Fibroblast of the aortic adventitia (primary cell): ENCODE results near the gene CCER1. TPM values are rescaled to one million over a fixed set of nuclear protein-coding genes. Genes with fewer than 3 reads are reported as not detected.
A peak's percentile ranks its signal among the peaks of the same experiment; 100 is the strongest.

ENCODE experiments used
- DNase-seq: peaks from one replicate; pipeline ENCODE4 v3.0.0-alpha.2; 2010; ENCODE audit warnings: low read depth
- H3K4me3 ChIP-seq: 2 replicates; pipeline ENCODE4 v1.5.1; 2011; ENCODE audit warnings: low read depth, mild to moderate bottlenecking, control low read depth, low read length, moderate library complexity
- total RNA-seq: library from RNA; depleted of rRNA; stranded (reverse); fragments of >200 nt; gene quantifications from 2 replicates; pipeline ENCODE4 v1.2.3, GENCODE V29; 2012; ENCODE audit warnings: low replicate concordance
- TF ChIP-seq, protein P1 (sequence below): IDR thresholded peaks from 2 replicates; pipeline ENCODE4 v1.5.1; 2011; ENCODE audit warnings: mild to moderate bottlenecking, low read length, control low read depth, inconsistent platforms; ENCODE audit not compliant: insufficient read depth

Gene CCER1, protein sequence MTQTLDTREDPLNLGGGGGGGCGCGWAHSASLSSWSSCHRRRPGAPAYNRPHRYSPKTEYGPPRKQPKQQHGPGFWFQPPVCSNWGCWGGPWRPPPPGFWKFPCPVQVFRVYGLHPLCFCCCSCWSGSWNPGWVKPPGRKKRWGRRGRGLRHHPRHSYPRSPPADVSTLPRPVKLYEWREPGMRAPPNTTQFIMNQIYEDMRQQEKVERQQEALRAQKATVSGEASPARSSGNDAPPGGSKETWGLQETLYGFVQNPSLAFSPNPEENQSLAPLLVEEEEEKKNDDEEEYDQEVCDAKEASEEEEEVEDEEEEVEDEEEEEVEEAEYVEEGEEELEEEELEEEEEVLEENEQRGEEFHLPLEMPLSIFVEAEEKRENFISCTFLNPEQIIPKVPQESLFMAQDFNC
- not detected in 2 replicates for total RNA-seq

DNA sequence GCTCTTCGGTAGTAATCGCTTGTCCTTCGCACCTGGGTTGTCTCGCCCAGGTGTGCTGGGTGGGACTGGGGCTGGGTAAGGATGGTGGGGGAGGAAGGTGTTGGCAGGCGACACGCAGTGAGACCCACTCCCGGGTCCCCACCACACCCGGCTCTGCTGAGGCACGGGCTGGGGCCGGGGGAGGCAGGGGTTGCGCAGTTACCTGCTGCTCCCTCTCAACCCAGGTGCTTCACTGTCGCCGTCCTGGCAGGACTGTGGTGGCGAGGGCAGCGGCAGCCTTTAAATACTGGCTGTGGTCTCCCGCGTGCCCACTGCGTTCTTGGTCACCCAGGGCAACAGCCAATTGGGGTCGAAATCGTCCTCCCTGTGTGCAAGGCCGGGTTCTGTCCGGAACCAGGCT lies at the start of gene CCER1:
CCER1 (minus strand) TSS at position 256 of the 400 bp plus-strand sequence. CDS start 434 bp downstream, outside the sequence.
- no peak within 1 kb of the TSS for H3K4me3 ChIP-seq
- no peak for DNase-seq
- TF ChIP-seq, protein P1, sequence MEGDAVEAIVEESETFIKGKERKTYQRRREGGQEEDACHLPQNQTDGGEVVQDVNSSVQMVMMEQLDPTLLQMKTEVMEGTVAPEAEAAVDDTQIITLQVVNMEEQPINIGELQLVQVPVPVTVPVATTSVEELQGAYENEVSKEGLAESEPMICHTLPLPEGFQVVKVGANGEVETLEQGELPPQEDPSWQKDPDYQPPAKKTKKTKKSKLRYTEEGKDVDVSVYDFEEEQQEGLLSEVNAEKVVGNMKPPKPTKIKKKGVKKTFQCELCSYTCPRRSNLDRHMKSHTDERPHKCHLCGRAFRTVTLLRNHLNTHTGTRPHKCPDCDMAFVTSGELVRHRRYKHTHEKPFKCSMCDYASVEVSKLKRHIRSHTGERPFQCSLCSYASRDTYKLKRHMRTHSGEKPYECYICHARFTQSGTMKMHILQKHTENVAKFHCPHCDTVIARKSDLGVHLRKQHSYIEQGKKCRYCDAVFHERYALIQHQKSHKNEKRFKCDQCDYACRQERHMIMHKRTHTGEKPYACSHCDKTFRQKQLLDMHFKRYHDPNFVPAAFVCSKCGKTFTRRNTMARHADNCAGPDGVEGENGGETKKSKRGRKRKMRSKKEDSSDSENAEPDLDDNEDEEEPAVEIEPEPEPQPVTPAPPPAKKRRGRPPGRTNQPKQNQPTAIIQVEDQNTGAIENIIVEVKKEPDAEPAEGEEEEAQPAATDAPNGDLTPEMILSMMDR = no peak

DNA sequence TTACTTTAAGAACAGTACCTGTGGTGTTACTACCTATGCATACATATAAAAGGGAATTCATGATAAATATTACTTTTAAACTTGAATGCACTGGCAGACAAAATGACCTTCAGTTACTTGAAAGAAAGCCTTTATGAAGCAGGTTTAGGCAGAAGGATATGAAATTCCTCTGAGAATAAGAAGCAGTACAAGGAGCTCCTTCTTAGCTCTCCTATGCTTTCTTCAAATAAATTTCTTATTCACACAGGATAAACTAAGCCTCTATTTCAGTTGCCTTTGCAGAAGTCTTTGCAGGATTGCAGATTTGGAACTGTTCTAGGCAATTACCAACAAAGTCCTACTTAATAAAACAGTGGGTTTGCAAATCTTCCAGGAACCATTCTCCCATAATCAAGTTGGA lies 48.8 kb upstream of the CCER1 start:
- no peak for DNase-seq
- no peak overlapping the region for H3K4me3 ChIP-seq
- TF ChIP-seq, protein P1 = no peak

DNA sequence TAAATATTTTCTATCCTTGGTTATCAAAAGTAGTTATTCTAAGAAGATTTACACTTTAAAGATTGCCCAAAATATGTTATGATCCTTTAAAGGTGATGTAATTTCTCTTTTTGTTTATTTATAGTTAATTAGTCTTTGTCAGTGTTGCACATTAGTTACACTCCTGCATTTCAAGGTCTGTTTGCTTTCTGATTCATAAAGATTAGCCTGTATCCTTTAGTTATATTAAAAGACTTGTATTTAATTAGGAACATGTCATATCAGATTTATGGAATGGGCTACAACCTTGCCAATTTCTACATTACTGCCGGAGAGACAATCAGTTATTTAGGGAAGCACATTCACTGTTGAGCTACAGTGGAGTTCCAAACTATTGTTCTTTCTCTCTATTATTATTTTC lies 46.3 kb upstream of the CCER1 start:
- no peak overlapping the region for H3K4me3 ChIP-seq
- no peak for DNase-seq
- TF ChIP-seq, protein P1 = no peak

DNA sequence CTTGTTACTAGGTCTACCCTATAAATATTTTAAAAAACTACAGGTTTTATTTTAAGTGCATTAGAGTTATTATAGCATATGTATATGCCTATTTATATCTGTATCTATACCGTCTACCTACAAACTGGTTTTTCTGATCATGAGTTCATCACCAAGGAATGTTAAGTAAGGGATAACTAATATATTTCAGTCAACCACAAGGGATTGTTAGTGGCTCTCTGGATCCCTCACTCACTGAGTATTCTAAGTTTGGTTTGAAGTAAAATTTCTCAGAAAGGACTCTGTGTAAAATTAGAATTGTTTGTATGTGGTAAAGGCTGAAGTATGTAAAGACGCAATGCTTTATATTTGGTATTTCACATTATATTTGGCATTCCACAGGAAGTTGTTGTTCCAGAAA lies 45.0 kb upstream of the CCER1 start:
- TF ChIP-seq, protein P1 = no peak
- no peak for DNase-seq
- no peak overlapping the region for H3K4me3 ChIP-seq

DNA sequence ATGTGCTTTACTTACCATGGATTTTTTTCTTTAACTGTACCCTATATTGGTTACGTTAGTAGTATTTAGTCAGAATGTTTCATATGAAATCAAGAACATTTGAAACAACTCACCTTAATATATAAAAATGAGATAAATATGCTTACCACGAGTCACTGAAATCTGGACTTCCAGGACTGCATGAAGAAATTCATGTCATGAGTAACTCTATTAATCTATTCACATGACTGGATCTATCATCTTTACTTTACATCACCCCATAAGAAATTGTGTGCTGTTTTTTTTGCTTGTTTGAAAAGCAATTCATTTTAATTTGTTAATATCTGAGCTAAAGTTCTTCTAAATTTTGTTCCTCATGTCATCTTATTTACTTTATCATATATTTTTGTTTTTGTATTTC lies 44.6 kb upstream of the CCER1 start:
- DNase-seq = no peak
- no peak overlapping the region for H3K4me3 ChIP-seq
- TF ChIP-seq, protein P1 = no peak

DNA sequence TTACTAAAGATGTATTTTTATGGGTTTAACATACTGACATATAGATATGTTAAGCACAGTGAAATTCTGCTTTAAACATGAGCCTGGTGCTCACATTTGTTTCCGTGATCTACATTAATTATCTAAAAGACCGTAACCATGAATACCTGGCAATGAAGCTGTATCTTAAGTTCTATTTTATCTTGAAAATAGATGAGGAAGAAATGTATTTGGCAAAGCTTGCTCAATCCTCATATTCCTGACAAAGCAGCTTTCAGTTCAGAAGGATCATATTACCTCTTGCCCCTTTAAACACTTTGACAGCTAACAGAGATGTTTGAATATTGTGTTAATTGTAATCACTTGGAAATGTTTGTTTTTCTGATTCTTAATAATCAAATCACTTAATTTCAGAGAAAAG lies 40.0 kb upstream of the CCER1 start:
- TF ChIP-seq, protein P1 = no peak
- DNase-seq = peak; percentile 39
- no peak overlapping the region for H3K4me3 ChIP-seq
